Naive thymus-derived CD4-positive, alpha-beta T cell (primary cell): ENCODE results near the gene KIF3B. TPM values are rescaled to one million over a fixed set of nuclear protein-coding genes. Genes with fewer than 3 reads are reported as not detected.
A peak's percentile ranks its signal among the peaks of the same experiment; 100 is the strongest.
"Not testable (repeated sequence)": the region's sequence is repeated elsewhere in the genome, so short reads cannot be mapped to it uniquely, and the experiment has no call there.

Experiments
- ATAC-seq: fragments of 150-1000 bp; cut with Tn5 transposase; 2 replicates; pipeline ENCODE4 v1.10.0; 2021; ENCODE audit warnings: mild to moderate bottlenecking, moderate library complexity
- CTCF ChIA-PET: fragments of 350-600 bp; sonication (Branson Sonifier 250); formaldehyde crosslinking; loops from one replicate; lab custom pipeline; 2021; ENCODE audit warnings: antibody characterized with exemption; lab: Charles Lee
- POLR2A ChIA-PET: fragments of 350-600 bp; sonication (Branson Sonifier 250); formaldehyde crosslinking; loops from one replicate; lab custom pipeline; 2021; ENCODE audit warnings: antibody characterized with exemption, inconsistent platforms; lab: Charles Lee
- DNase-seq, 9 donors: peaks; one replicate each; pipeline versions ENCODE4 v3.0.0 to v3.0.0-alpha.2; 2020 to 2022; ENCODE audit warnings: mixed read lengths in 1 of 9
- H3K27ac ChIP-seq: one replicate; pipeline ENCODE4 v1.7.0; 2013; ENCODE audit warnings: mild to moderate bottlenecking, low read depth, low read length, moderate library complexity
- H3K27me3 ChIP-seq, 2 donors: one replicate each; pipeline ENCODE4 v1.7.0; 2013; ENCODE audit warnings: low read length in 2 of 2, mild to moderate bottlenecking in 2 of 2, moderate library complexity in 2 of 2; ENCODE audit not compliant: control insufficient read depth in 2 of 2, insufficient read depth in 2 of 2
- H3K36me3 ChIP-seq, 3 experiments: 1 replicate in 2 of 3; 2 replicates in 1 of 3; pipeline ENCODE4 v1.7.0; 2013; ENCODE audit warnings: low read length in 3 of 3, mild to moderate bottlenecking in 3 of 3, moderate library complexity in 1 of 3; ENCODE audit not compliant: insufficient read depth in 3 of 3, control insufficient read depth in 2 of 3
- H3K4me1 ChIP-seq, 2 donors: one replicate each; pipeline ENCODE4 v1.7.0; 2013; ENCODE audit warnings: low read length in 2 of 2, mild to moderate bottlenecking in 2 of 2, moderate library complexity in 1 of 2; ENCODE audit not compliant: control insufficient read depth in 2 of 2, insufficient read depth in 2 of 2
- H3K4me3 ChIP-seq: 2 replicates; pipeline ENCODE4 v1.7.0; 2013; ENCODE audit warnings: mild to moderate bottlenecking, low read length
- H3K9me3 ChIP-seq, 3 experiments: 1 replicate in 2 of 3; 2 replicates in 1 of 3; pipeline ENCODE4 v1.7.0; 2013; ENCODE audit warnings: low read length in 3 of 3; ENCODE audit not compliant: control insufficient read depth in 2 of 3
- H3K27ac Mint-ChIP-seq, 9 donors: one replicate each; pipeline ENCODE4 v1.8.0; 2020 to 2022; ENCODE audit warnings: mixed read lengths in 9 of 9, mild to moderate bottlenecking in 8 of 9, moderate library complexity in 5 of 9, inconsistent platforms in 2 of 9
- H3K27me3 Mint-ChIP-seq, 5 donors: one replicate each; pipeline ENCODE4 v1.8.0; 2021 to 2022; ENCODE audit warnings: mixed read lengths in 5 of 5, mild to moderate bottlenecking in 1 of 5
- H3K36me3 Mint-ChIP-seq, 5 donors: one replicate each; pipeline ENCODE4 v1.8.0; 2020 to 2022; ENCODE audit warnings: mixed read lengths in 5 of 5, mild to moderate bottlenecking in 3 of 5, inconsistent platforms in 1 of 5
- H3K4me1 Mint-ChIP-seq, 7 donors: one replicate each; pipeline ENCODE4 v1.8.0; 2020 to 2022; ENCODE audit warnings: mixed read lengths in 7 of 7, mild to moderate bottlenecking in 3 of 7, inconsistent platforms in 1 of 7
- H3K4me3 Mint-ChIP-seq, 10 donors: one replicate each; pipeline ENCODE4 v1.8.0; 2020 to 2022; ENCODE audit warnings: mild to moderate bottlenecking in 10 of 10, mixed read lengths in 10 of 10, moderate library complexity in 6 of 10, inconsistent platforms in 2 of 10
- H3K9me3 Mint-ChIP-seq, 11 donors: one replicate each; pipeline ENCODE4 v1.8.0; 2020 to 2022; ENCODE audit warnings: mixed read lengths in 11 of 11, mild to moderate bottlenecking in 4 of 11, inconsistent platforms in 1 of 11, moderate library complexity in 1 of 11
- intact Hi-C, 2 donors: fragments of 100-400 bp; cut with micrococcal nuclease; formaldehyde crosslinking; loops; one replicate each; pipeline ENCODE4 v1.15.1; 2023
- polyA plus RNA-seq, 2 donors: library from polyadenylated mRNA; unstranded; fragments of 300-500 nt; fragmentation: Illumina TruSeq; gene quantifications; one replicate each; pipeline ENCODE4 v1.2.3, GENCODE V29; 2021
- total RNA-seq, 6 experiments: library from RNA in 5 of 6; stranded (reverse) in 5 of 6; gene quantifications; 1 replicate in 5 of 6; 2 replicates in 1 of 6; pipeline ENCODE4 v1.2.3 and lab custom pipeline; 2021 to 2026

The KIF3B gene
- total and polyA plus RNA-seq, 7 experiments from 2014 or later, result 1.5 to 19.5 (median 11.0) TPM

GRCh38 chr20:32354592-32355416 is 77.4 kb downstream of the KIF3B start:
- DNase-seq (peak in 1 of 9 donors; percentile 28), ATAC-seq (no peak)
- Mint-ChIP-seq H3K4me1 (peaks cover 9 to 40% (median 13%) of the 10 kb centered on the region in 7 donors), H3K36me3 (peaks cover 0 to 13% (median 3%) of the 10 kb centered on the region in 5 donors), H3K27ac (peak overlapping the region in 2 of 9 donors; percentile 61 to 84), H3K9me3 (no peaks in the 10 kb centered on the region), H3K27me3 (no peaks in the 10 kb centered on the region), H3K4me3 (peak overlapping the region in 1 of 10 donors; percentile 12)
- Histone ChIP-seq H3K4me3 (no peak overlapping the region), H3K36me3 (no peaks in the 10 kb centered on the region), H3K4me1 (peaks cover 6% of the 10 kb centered on the region in 2 donors), H3K27me3 (no peaks in the 10 kb centered on the region), H3K9me3 (no peaks in the 10 kb centered on the region), H3K27ac (no peak overlapping the region)
- intact Hi-C loops, result loop anchor here (5.0 kb wide), 7 partner anchors 78 to 1947 kb away; partner anchors contain the start of genes AHCY (in 1 of the 2), BCL2L1 (in 1 of the 2), CHMP4B (in 1 of the 2) and EIF2S2 (in 1 of the 2)
- CTCF ChIA-PET, result no interaction called here
- POLR2A ChIA-PET, result no interaction called here

DNA sequence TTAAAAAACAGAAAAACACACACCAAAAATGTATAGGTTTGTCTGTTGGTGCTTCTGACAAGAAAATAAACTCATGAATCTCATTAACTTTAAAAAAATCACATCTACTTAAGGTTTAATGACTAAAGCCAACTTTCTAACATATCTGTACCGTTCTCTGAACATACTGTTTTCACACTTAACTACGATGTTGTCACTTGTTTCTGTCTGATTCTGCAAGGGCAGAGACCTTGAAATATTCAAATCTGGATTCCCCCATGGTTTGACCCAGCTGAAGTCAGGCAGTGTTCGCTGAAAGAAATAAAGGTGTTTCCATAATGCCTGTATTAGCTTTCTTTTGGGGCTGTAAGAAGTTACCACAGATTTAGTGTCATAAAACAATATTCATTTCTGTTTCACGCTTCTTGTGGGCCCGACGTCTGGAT is 78.0 kb downstream of the KIF3B start:
- Histone ChIP-seq H3K4me3 (no peak overlapping the region), H3K4me1 (peaks cover 6% of the 10 kb centered on the region in 2 donors), H3K27ac (no peak overlapping the region), H3K36me3 (no peaks in the 10 kb centered on the region), H3K27me3 (no peaks in the 10 kb centered on the region), H3K9me3 (no peaks in the 10 kb centered on the region)
- no peaks in the 10 kb centered on the region for H3K9me3 Mint-ChIP-seq
- peaks cover 15 to 46% (median 19%) of the 10 kb centered on the region in 7 donors for H3K4me1 Mint-ChIP-seq
- ATAC-seq, result no peak
- peak overlapping the region in 1 of 10 donors; percentile 56 for H3K4me3 Mint-ChIP-seq
- no peaks in the 10 kb centered on the region for H3K27me3 Mint-ChIP-seq
- intact Hi-C loops, result loop anchor here (5.0 kb wide), 7 partner anchors 78 to 1947 kb away; partner anchors contain the start of genes AHCY (in 1 of the 2), BCL2L1 (in 1 of the 2), CHMP4B (in 1 of the 2) and EIF2S2 (in 1 of the 2)
- H3K36me3 Mint-ChIP-seq, result peaks cover 0 to 14% (median 3%) of the 10 kb centered on the region in 5 donors
- DNase-seq, result no peak
- ChIA-PET CTCF (no interaction called here), POLR2A (no interaction called here)
- H3K27ac Mint-ChIP-seq, result peak overlapping the region in 1 of 9 donors; percentile 84

GRCh38 chr20:32355907-32356621 is 78.6 kb downstream of the KIF3B start:
- H3K36me3 Mint-ChIP-seq, result peaks cover 0 to 14% (median 0%) of the 10 kb centered on the region in 5 donors
- H3K4me3 ChIP-seq, H3K9me3 ChIP-seq, H3K27ac ChIP-seq, DNase-seq, ATAC-seq, H3K9me3 Mint-ChIP-seq, H3K36me3 ChIP-seq, POLR2A ChIA-PET, H3K27me3 ChIP-seq, H3K27me3 Mint-ChIP-seq: not testable (repeated sequence)
- peak overlapping the region in 2 of 10 donors; percentile 43 to 56 for H3K4me3 Mint-ChIP-seq
- H3K27ac Mint-ChIP-seq, result peak overlapping the region in 2 of 9 donors; percentile 84 to 99
- intact Hi-C loops, result loop anchor here (5.0 kb wide), 7 partner anchors 79 to 1946 kb away; partner anchors contain the start of genes AHCY (in 1 of the 2), BCL2L1 (in 1 of the 2), CHMP4B (in 1 of the 2) and EIF2S2 (in 1 of the 2)
- H3K4me1 Mint-ChIP-seq, result peaks cover 20 to 51% (median 25%) of the 10 kb centered on the region in 7 donors
- H3K4me1 ChIP-seq, result peaks cover 6 to 11% of the 10 kb centered on the region in 2 donors
- CTCF ChIA-PET, result interaction anchor here (1.0 kb wide), 1 partner anchor 10 kb away, joined by 3 read pairs; no protein-coding TSS in a partner anchor

DNA sequence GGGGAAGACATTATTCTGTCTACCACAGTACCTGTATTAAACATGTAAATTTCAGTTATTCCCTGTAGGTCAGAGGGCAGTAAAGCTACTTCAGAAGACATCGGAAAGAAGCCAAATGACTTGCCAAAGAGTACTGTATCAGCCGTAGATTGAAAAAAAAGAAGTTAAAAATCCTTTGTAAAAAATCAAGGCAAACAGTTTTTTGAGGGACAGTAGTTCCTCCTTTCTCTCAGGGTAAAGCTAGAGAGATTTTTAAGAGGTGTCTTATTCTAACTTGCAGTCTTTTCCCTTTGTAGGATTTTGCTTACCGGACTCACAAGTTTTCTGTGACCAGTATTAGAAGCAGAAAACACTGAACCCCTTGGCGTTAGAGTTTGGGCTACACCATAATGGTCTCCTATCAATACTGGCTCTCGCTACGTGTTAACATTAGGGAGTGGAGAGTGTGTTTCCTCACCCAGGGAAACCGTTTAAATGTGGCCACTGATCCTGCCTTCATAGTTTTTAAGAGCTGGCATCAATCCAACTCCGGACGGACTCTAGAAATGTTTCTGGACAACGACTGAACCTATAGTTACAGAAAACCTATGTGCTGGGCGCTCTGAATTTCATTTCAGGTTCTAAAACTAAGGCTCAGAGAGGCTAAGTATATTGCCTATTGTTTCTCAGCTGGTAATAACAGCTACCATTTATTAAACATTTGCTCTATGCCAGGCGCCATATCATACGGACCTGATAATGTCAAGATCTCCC is 79.3 kb downstream of the KIF3B start:
- H3K4me1 Mint-ChIP-seq, result peaks cover 26 to 57% (median 33%) of the 10 kb centered on the region in 7 donors
- ChIA-PET POLR2A (interaction anchor here (1.2 to 1.7 kb wide), 2 partner anchors 8 to 20 kb away, joined by 5 read pairs; no protein-coding TSS in a partner anchor), CTCF (interaction anchor here (1.0 kb wide), 1 partner anchor 10 kb away, joined by 3 read pairs; no protein-coding TSS in a partner anchor)
- H3K36me3 Mint-ChIP-seq, result peaks cover 0 to 14% (median 0%) of the 10 kb centered on the region in 5 donors
- no peaks in the 10 kb centered on the region for H3K27me3 Mint-ChIP-seq
- no peaks in the 10 kb centered on the region for H3K9me3 ChIP-seq
- ATAC-seq (no peak), DNase-seq (no peak)
- peak overlapping the region; percentile 80 for H3K4me3 ChIP-seq
- no peaks in the 10 kb centered on the region for H3K27me3 ChIP-seq
- intact Hi-C loops, result loop anchor here (5.0 kb wide), 7 partner anchors 79 to 1946 kb away; partner anchors contain the start of genes AHCY (in 1 of the 2), BCL2L1 (in 1 of the 2), CHMP4B (in 1 of the 2) and EIF2S2 (in 1 of the 2)
- H3K4me1 ChIP-seq, result peaks cover 6 to 18% of the 10 kb centered on the region in 2 donors
- no peak overlapping the region for H3K27ac ChIP-seq
- no peaks in the 10 kb centered on the region for H3K9me3 Mint-ChIP-seq
- peak overlapping the region; percentile 87 to 99 (median 96) for H3K4me3 Mint-ChIP-seq
- no peaks in the 10 kb centered on the region for H3K36me3 ChIP-seq
- peak overlapping the region; percentile 97 to 100 (median 99) for H3K27ac Mint-ChIP-seq

- Histone ChIP-seq H3K4me1 (peaks cover 6 to 24% of the 10 kb centered on the region in 2 donors), H3K36me3 (no peaks in the 10 kb centered on the region), H3K27ac (peak overlapping the region; percentile 98), H3K9me3 (no peaks in the 10 kb centered on the region), H3K4me3 (peak overlapping the region; percentile 80), H3K27me3 (no peaks in the 10 kb centered on the region)
- no peak for DNase-seq
- POLR2A ChIA-PET, result interaction anchor here (0.7 to 2.9 kb wide), 10 partner anchors 9 to 183 kb away, joined by 3 to 17 read pairs (median 5); no protein-coding TSS in a partner anchor
- Mint-ChIP-seq H3K27ac (peak overlapping the region; percentile 97 to 100 (median 99)), H3K4me3 (peak overlapping the region; percentile 87 to 99 (median 96)), H3K36me3 (peaks cover 0 to 9% (median 0%) of the 10 kb centered on the region in 5 donors), H3K9me3 (no peaks in the 10 kb centered on the region), H3K4me1 (peaks cover 32 to 59% (median 39%) of the 10 kb centered on the region in 7 donors), H3K27me3 (no peaks in the 10 kb centered on the region)
- intact Hi-C loops, result loop anchor here (5.0 kb wide), 7 partner anchors 80 to 1945 kb away; partner anchors contain the start of genes AHCY (in 1 of the 2), BCL2L1 (in 1 of the 2), CHMP4B (in 1 of the 2) and EIF2S2 (in 1 of the 2)
- ATAC-seq, result no peak
- CTCF ChIA-PET, result interaction anchor here (0.6 kb wide), 1 partner anchor 14 kb away, joined by 3 read pairs; no protein-coding TSS in a partner anchor
Observed at GRCh38 chr20:32357375-32357868, 80.0 kb downstream of the KIF3B start.
